MCF 10A (cell line): ENCODE measurements around the gene LRTM2. TPM values are rescaled to one million over a fixed set of nuclear protein-coding genes. Genes with fewer than 3 reads are reported as not detected.

Experiments used
- Bru-seq: library from RNA; stranded (reverse); fragments of 400-500 nt; gene quantifications from one replicate; lab custom pipeline; 2021; lab: Mats Ljungman, UMichigan
- BruChase-seq, 2 experiments: library from RNA; stranded (reverse); fragments of 400-500 nt; gene quantifications; one replicate each; lab custom pipeline; 2021; lab: Mats Ljungman, UMichigan
- BruUV-seq: library from RNA; stranded (reverse); fragments of 400-500 nt; replicated peaks from 2 replicates; lab custom pipeline; 2021; lab: Mats Ljungman, UMichigan
- CTCF ChIA-PET: fragments of 300-600 bp; sonication (Branson Sonifier 250); formaldehyde crosslinking; extraction: SDS; loops from one replicate; lab custom pipeline; 2021; ENCODE audit warnings: antibody characterized with exemption, inconsistent platforms; lab: Yijun Ruan, JAX
- POLR2A ChIA-PET: fragments of 300-600, 350-650 bp; sonication (Branson Sonifier 250); formaldehyde crosslinking; extraction: SDS; loops from one replicate; lab custom pipeline; 2020; ENCODE audit warnings: antibody characterized with exemption, inconsistent platforms; lab: Yijun Ruan, JAX
- DNase-seq: peaks from one replicate; pipeline ENCODE4 v3.0.0-alpha.2; 2018; ENCODE audit not compliant: unreplicated experiment
- H3K27ac Mint-ChIP-seq: one replicate; pipeline ENCODE4 v1.8.0; 2022; ENCODE audit warnings: mild to moderate bottlenecking, low read depth, mixed read lengths; ENCODE audit not compliant: unreplicated experiment
- H3K27me3 Mint-ChIP-seq: one replicate; pipeline ENCODE4 v1.8.0; 2022; ENCODE audit warnings: mixed read lengths; ENCODE audit not compliant: insufficient read depth, unreplicated experiment
- H3K36me3 Mint-ChIP-seq: one replicate; pipeline ENCODE4 v1.8.0; 2022; ENCODE audit warnings: mild to moderate bottlenecking, moderate library complexity, mixed read lengths; ENCODE audit not compliant: insufficient read depth, unreplicated experiment
- H3K4me1 Mint-ChIP-seq: one replicate; pipeline ENCODE4 v1.8.0; 2022; ENCODE audit warnings: mixed read lengths; ENCODE audit not compliant: insufficient read depth, unreplicated experiment
- H3K4me3 Mint-ChIP-seq: one replicate; pipeline ENCODE4 v1.8.0; 2022; ENCODE audit warnings: mild to moderate bottlenecking, moderate library complexity, mixed read lengths; ENCODE audit not compliant: unreplicated experiment
- H3K9me3 Mint-ChIP-seq: one replicate; pipeline ENCODE4 v1.8.0; 2022; ENCODE audit warnings: mixed read lengths; ENCODE audit not compliant: unreplicated experiment
- CTCF ChIP-seq: fragments of 200-600 bp; IDR thresholded peaks from one replicate; pipeline ENCODE4 v1.8.0; 2022; ENCODE audit warnings: antibody characterized with exemption, mild to moderate bottlenecking; ENCODE audit not compliant: unreplicated experiment
- intact Hi-C: fragments of 100-400 bp; cut with micrococcal nuclease; formaldehyde crosslinking; loops from 2 replicates; pipeline ENCODE4 v1.14.1; 2022
- long read RNA-seq: library from polyadenylated mRNA; stranded (forward); transcript quantifications from one replicate; pipeline ENCODE4 v2.0.0, GENCODE V29; 2022
- total RNA-seq: library from RNA; stranded (reverse); gene quantifications from 2 replicates; pipeline ENCODE4 v1.2.3, GENCODE V29; 2022

The LRTM2 gene
- not detected in 2 replicates for total RNA-seq
- percentile 6 among the genes with signal in this experiment for Bru-seq, nascent RNA
- not detected for BruChase-seq, experiment 1, labeled RNA remaining after a 6-hour chase
- percentile 9 among the genes with signal in this experiment for BruChase-seq, experiment 2, labeled RNA remaining after a 2-hour chase
- long read RNA-seq = 0 reads

GRCh38 chr12:1820191-1820895 lies at the start of gene LRTM2:
LRTM2 (plus strand) TSS chr12:1820565; CDS start chr12:1828149, 7,584 bp downstream.
- no peaks in the 10 kb centered on the region for H3K36me3 Mint-ChIP-seq
- intact Hi-C loops = no loop called here
- CTCF ChIA-PET = no interaction called here
- no peak within 1 kb of the TSS for H3K4me3 Mint-ChIP-seq
- no TSS peak for BruUV-seq
- H3K4me1 Mint-ChIP-seq = no peaks in the 10 kb centered on the region
- peaks cover 67% of the 10 kb centered on the region for H3K27me3 Mint-ChIP-seq
- no peak within 1 kb of the TSS for H3K27ac Mint-ChIP-seq
- H3K9me3 Mint-ChIP-seq = no peaks in the 10 kb centered on the region
- TF ChIP-seq CTCF = no peak
- no peak for DNase-seq
- POLR2A ChIA-PET = no interaction called here

GRCh38 chr12:1773937-1774655 lies 46.3 kb upstream of the LRTM2 start:
- Mint-ChIP-seq H3K36me3 (peaks cover 32% of the 10 kb centered on the region), H3K27me3 (no peaks in the 10 kb centered on the region), H3K4me1 (peaks cover 29% of the 10 kb centered on the region), H3K27ac (no peak overlapping the region), H3K9me3 (no peaks in the 10 kb centered on the region), H3K4me3 (no peak overlapping the region)
- TSS peak; percentile 20 for BruUV-seq
- TF ChIP-seq CTCF = no peak
- POLR2A ChIA-PET = interaction anchor here (0.7 to 1.1 kb wide), 2 partner anchors 9 to 119 kb away, joined by 3 to 4 read pairs; no protein-coding TSS in a partner anchor
- intact Hi-C loops = no loop called here
- CTCF ChIA-PET = no interaction called here
- no peak for DNase-seq

- peak overlapping the region; percentile 0 for H3K4me3 Mint-ChIP-seq
- ChIA-PET CTCF (interaction anchor here (0.7 to 2.7 kb wide), 7 partner anchors 10 to 878 kb away, joined by 3 to 23 read pairs (median 4); no protein-coding TSS in a partner anchor), POLR2A (interaction anchor here (0.5 to 1.8 kb wide), 14 partner anchors 8 to 160 kb away, joined by 3 to 10 read pairs (median 4); partner anchors contain the start of gene WNT5B)
- peaks cover 32% of the 10 kb centered on the region for H3K36me3 Mint-ChIP-seq
- intact Hi-C loops = no loop called here
- no peaks in the 10 kb centered on the region for H3K27me3 Mint-ChIP-seq
- peaks cover 49% of the 10 kb centered on the region for H3K4me1 Mint-ChIP-seq
- DNase-seq = peak; percentile 89
- peak overlapping the region; percentile 11 for H3K27ac Mint-ChIP-seq
- BruUV-seq = no TSS peak
- TF ChIP-seq CTCF = no peak
- no peaks in the 10 kb centered on the region for H3K9me3 Mint-ChIP-seq
Measured at GRCh38 chr12:1776170-1776921, 44.0 kb upstream of the LRTM2 start.
